ENCODE results near the gene FAM90A1.
A peak's percentile ranks its signal among the peaks of the same experiment; 100 is the strongest.
"Not testable (repeated sequence)": the region's sequence is repeated elsewhere in the genome, so short reads cannot be mapped to it uniquely, and the experiment has no call there.

The FAM90A1 gene

DNA sequence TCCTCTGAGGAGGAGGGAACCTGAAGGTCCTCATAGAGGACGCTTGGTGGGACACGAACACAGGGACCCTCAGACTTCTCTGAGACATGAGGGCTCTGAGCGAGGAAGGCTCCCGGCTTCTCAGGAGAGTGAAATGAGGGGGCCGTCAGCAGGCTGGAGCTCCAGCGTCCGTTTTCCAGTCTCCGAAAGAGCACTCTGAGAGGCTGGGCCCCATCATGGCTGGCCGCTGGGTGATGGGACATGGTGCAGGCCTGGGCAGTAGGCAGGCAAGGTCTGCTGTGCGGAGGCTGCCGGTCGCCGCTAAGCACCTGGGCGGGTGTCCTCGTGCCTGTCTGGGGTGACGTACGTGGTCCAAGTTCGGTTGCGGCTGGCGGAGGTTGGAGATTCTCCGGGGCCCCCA, 5.6 kb downstream of the FAM90A1 start:
- in situ Hi-C loops (cut with HindIII; ENCODE audit: low sequenced_read_pairs); H3K4me3 ChIP-seq (ENCODE audit: low read depth, low read length); DNase-seq (ENCODE audit: low read depth, low spot score): not testable (repeated sequence)

GRCh38 chr12:8221375-8221774, 6.0 kb downstream of the FAM90A1 start:
- in situ Hi-C loops (cut with HindIII; ENCODE audit: low sequenced_read_pairs): not testable (repeated sequence)

GRCh38 chr12:8218711-8219382, 8.6 kb downstream of the FAM90A1 start:
- DNase-seq (ENCODE audit: low read depth, low spot score); H3K4me3 ChIP-seq (ENCODE audit: low read depth, low read length); in situ Hi-C loops (cut with HindIII; ENCODE audit: low sequenced_read_pairs): not testable (repeated sequence)

More at GRCh38 chr12:8221375-8221774, 6.0 kb downstream of the FAM90A1 start:
- H3K4me3 ChIP-seq (ENCODE audit: low read depth, low read length); DNase-seq (ENCODE audit: low read depth, low spot score): not testable (repeated sequence)

- in situ Hi-C loops (cut with HindIII; ENCODE audit: low sequenced_read_pairs); H3K4me3 ChIP-seq (ENCODE audit: low read depth, low read length): not testable (repeated sequence)
- DNase-seq (ENCODE audit: low read depth, low spot score): peak; percentile 61
These were observed 29.6 kb downstream of the FAM90A1 start for GRCh38 chr12:8197685-8198308.

DNA sequence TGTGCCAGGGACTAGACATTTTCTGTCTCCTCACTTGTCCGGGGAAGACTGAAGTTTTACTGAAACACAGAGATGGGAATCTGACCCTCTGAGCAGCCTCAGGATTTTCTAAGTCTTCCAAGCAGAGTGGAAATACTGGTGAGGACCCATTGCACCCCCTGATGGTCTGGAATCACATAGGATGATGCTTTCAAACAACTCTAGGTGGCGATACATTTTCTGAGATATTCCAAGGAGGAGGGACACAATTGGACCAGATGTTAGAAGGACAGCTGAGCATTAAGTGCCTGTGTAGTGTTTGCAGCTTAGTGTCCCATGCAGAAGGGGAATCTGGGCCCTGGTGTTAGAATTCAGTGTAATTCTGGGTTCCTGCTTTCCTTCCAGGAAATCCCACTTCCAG, 39.3 kb downstream of the FAM90A1 start:
- H3K4me3 ChIP-seq (ENCODE audit: low read depth, low read length); DNase-seq (ENCODE audit: low read depth, low spot score); in situ Hi-C loops (cut with HindIII; ENCODE audit: low sequenced_read_pairs): not testable (repeated sequence)

- DNase-seq (ENCODE audit: low read depth, low spot score); in situ Hi-C loops (cut with HindIII; ENCODE audit: low sequenced_read_pairs); H3K4me3 ChIP-seq (ENCODE audit: low read depth, low read length): not testable (repeated sequence)
These were observed 43.2 kb downstream of the FAM90A1 start for GRCh38 chr12:8184206-8184605.

DNA sequence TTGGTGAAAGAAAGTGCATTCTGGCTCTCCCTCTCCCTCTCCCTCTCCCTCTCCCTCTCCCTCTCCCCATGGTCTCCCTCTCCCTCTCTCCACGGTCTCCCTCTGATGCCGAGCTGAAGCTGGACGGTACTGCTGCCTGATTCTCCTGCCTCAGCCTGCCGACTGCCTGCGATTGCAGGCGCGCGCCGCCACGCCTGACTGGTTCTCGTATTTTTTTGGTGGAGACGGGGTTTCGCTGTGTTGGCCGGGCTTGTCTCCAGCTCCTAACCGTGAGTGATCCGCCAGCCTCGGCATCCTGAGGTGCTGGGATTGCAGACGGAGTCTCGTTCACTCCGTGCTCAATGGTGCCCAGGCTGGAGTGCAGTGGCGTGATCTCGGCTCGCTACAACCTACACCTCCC, 44.1 kb downstream of the FAM90A1 start:
- DNase-seq (ENCODE audit: low read depth, low spot score); in situ Hi-C loops (cut with HindIII; ENCODE audit: low sequenced_read_pairs); H3K4me3 ChIP-seq (ENCODE audit: low read depth, low read length): not testable (repeated sequence)

GRCh38 chr12:8182923-8183322, 44.5 kb downstream of the FAM90A1 start:
- DNase-seq (ENCODE audit: low read depth, low spot score); in situ Hi-C loops (cut with HindIII; ENCODE audit: low sequenced_read_pairs); H3K4me3 ChIP-seq (ENCODE audit: low read depth, low read length): not testable (repeated sequence)

DNA sequence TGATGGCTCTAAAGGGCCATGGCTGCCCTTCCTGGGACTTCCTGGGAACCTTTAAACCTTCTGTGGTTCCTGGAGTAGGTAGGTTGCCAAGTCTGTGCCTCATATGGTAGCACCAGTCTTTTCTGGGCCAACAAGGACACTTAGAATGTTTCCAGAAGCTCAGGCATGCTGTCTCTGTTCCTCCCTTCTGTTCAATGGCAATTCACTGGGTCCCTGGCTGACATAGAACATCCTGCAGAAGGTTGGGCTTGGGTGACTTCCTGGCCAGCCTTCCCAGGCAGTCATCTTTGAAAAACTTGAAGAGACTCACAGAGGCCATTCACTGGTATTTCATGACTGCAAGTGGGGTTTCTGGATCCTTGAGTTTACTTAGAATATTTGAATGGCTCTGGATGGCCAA, 46.1 kb downstream of the FAM90A1 start:
- H3K4me3 ChIP-seq (ENCODE audit: low read depth, low read length); DNase-seq (ENCODE audit: low read depth, low spot score); in situ Hi-C loops (cut with HindIII; ENCODE audit: low sequenced_read_pairs): not testable (repeated sequence)

DNA sequence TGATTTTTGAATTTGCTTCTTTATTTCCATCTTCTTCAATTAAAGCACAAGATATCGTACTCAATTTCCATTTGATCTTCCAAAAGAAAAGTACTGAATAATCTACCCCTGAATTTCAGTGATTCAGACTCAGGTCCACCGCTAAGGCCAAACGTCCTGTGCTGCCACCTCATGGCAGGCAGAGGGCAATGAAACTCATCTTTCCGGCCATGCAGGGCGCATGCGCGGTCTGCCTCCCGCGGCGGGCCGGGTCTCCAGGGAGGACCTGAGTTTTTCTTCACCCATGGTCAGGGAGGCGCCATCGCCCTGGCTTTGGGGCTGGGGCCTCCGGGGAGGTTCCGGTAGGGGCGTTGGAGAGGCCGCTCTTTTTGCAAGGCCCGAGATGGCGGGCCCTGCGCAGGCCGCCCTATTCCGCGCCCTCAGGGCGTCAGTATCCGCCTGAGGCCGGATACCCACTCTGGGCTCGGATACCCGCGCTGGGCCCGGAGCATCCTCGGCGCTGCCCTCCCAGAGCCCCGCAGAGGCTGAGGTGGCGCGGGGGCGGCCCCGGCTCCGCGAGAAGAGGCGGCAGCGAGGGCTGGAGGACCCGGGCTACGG, 47.3 kb downstream of the FAM90A1 start:
- in situ Hi-C loops (cut with HindIII; ENCODE audit: low sequenced_read_pairs): not testable (repeated sequence)
- H3K4me3 ChIP-seq (ENCODE audit: low read depth, low read length): peak overlapping the region; percentile 55
- TF ChIP-seq, protein P1, sequence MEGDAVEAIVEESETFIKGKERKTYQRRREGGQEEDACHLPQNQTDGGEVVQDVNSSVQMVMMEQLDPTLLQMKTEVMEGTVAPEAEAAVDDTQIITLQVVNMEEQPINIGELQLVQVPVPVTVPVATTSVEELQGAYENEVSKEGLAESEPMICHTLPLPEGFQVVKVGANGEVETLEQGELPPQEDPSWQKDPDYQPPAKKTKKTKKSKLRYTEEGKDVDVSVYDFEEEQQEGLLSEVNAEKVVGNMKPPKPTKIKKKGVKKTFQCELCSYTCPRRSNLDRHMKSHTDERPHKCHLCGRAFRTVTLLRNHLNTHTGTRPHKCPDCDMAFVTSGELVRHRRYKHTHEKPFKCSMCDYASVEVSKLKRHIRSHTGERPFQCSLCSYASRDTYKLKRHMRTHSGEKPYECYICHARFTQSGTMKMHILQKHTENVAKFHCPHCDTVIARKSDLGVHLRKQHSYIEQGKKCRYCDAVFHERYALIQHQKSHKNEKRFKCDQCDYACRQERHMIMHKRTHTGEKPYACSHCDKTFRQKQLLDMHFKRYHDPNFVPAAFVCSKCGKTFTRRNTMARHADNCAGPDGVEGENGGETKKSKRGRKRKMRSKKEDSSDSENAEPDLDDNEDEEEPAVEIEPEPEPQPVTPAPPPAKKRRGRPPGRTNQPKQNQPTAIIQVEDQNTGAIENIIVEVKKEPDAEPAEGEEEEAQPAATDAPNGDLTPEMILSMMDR (IDR thresholded peaks at IDR 0.05; ENCODE audit: low read depth, low read length): peak; percentile 55
- DNase-seq (ENCODE audit: low read depth, low spot score): peak; percentile 53

GRCh38 chr12:8172911-8173310, 54.5 kb downstream of the FAM90A1 start:
- DNase-seq (ENCODE audit: low read depth, low spot score); H3K4me3 ChIP-seq (ENCODE audit: low read depth, low read length); in situ Hi-C loops (cut with HindIII; ENCODE audit: low sequenced_read_pairs): not testable (repeated sequence)

All from astrocyte of the spinal cord (primary cell).